GM10248 (cell line): Measurements from ENCODE around the gene RAB1A.
"Not testable (repeated sequence)": the region's sequence is repeated elsewhere in the genome, so short reads cannot be mapped to it uniquely, and the experiment has no call there.

Source experiments
- CTCF ChIA-PET: fragments of 300-600 bp; sonication (Branson Sonifier 250); formaldehyde crosslinking; extraction: SDS; loops from one replicate; lab custom pipeline; 2021; ENCODE audit warnings: antibody characterized with exemption; lab: Yijun Ruan, JAX
- POLR2A ChIA-PET: fragments of 350-650 bp; sonication (Branson Sonifier 250); formaldehyde crosslinking; extraction: SDS; loops from one replicate; lab custom pipeline; 2020; ENCODE audit warnings: antibody characterized with exemption; lab: Yijun Ruan, JAX
- DNase-seq: peaks from one replicate; pipeline ENCODE4 v3.0.0; 2012; ENCODE audit errors: extremely low spot score
- CTCF ChIP-seq: IDR thresholded peaks from 2 replicates; pipeline ENCODE4 v1.5.1; 2012; ENCODE audit warnings: mild to moderate bottlenecking, low read depth; ENCODE audit errors: extremely low read depth, missing control alignments, control extremely low read depth

Gene RAB1A

DNA sequence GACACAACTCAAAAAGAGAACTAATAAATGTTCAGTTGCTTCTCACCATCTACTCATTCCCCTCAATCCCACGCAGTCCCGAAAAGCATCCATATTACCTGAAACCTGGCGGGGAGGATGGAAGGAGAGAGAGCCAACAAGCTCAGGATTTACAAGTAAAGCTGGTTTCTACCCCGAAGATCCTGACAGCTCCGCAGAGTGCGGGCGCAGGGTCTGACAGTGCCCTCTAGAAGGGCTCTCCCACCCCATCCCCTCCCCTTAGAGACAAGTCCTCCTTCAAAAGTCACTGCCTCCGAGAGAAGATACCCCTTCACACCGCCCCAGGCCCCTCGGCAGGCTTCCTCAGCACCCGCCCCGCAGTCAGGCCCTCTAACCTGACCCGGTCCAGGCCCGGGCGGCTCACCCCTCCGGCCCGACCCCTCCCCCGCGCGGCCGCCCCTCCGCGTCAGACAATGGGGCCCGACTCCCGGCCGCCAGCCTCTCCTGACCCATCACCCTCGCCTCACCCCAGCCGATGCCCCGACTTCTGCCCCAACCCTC lies 550 bp downstream of the RAB1A start:
- DNase-seq: peak; percentile 20
- TF ChIP-seq CTCF: no peak
- ChIA-PET POLR2A (interaction anchor here (0.5 to 2.1 kb wide), 9 partner anchors 9 to 212 kb away, joined by 3 to 29 read pairs (median 4); partner anchors contain the start of gene ACTR2), CTCF (interaction anchor here (0.6 to 3.0 kb wide), 21 partner anchors 10 to 475 kb away, joined by 3 to 19 read pairs (median 4); no protein-coding TSS in a partner anchor)

DNA sequence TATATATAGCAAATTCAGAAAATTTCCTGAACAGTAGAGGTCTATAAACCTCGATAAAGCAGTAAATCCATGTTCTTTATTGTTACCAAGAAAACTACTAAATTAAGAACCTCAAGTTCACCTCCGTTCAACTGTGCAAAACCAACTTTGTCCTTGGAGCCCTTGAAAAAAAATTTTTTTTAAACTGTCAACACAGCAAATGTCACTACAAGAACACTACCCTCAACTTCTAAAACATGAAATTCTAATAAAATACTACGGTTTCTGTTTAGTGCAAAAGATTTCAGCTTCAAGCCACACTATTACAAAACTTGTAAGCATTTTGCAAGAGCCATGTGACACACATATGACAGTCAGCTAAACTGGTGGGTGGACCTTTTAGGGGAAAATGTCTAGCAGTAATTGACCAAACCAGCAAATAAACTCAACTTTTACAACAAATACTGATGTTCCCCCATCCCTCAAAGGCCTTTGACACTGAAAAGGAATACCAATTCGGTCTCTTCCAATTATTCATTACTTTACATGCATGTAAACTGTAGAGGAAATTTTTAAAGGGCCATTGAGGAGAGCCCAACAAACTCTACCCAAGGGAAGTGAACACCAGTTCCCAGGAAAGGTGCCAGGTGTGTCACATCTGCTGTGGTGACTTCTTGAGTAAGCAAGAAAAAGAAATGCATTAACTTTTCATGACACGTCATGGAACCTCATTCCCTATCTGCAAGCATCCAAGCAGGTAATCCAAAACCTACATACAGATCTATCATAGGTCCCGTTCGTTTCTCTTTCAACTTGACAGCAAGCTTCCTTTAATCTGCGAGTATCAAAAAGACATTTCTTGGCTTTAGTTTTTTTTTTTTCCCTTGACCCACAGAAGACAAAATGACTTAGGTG lies 1.4 kb downstream of the RAB1A start:
- CTCF ChIA-PET: interaction anchor here (0.6 to 3.0 kb wide), 6 partner anchors 10 to 69 kb away, joined by 3 to 19 read pairs (median 6); no protein-coding TSS in a partner anchor
- no peak for TF ChIP-seq CTCF
- DNase-seq: no peak
- POLR2A ChIA-PET: interaction anchor here (0.6 to 2.1 kb wide), 4 partner anchors 10 to 99 kb away, joined by 3 to 22 read pairs (median 7); partner anchors contain the start of gene ACTR2

DNA sequence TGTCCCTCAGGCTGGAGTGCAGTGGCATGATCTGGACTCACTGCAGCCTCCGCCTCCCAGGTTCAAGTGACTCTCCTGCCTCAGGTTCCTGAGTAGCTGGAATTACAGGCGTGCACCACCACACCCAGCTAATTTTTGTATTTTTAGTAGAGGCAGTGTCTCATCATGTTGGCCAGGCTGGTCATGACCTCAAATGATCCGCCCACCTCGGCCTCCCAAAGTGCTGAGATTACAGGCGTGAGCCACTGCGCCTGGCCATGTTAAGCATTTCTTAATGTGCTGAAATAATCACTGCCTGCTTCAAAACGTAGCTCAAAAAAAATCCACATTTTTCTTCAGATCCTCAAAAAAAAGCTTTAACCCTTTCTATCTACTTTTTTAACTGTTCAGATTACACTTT lies 4.4 kb downstream of the RAB1A start:
- DNase-seq, CTCF ChIA-PET: not testable (repeated sequence)
- POLR2A ChIA-PET: interaction anchor here (0.6 kb wide), 3 partner anchors 10 to 60 kb away, joined by 3 to 6 read pairs (median 4); no protein-coding TSS in a partner anchor

- ChIA-PET CTCF (interaction anchor here (2.0 kb wide), 1 partner anchor 58 kb away, joined by 9 read pairs; no protein-coding TSS in a partner anchor), POLR2A (interaction anchor here (0.7 to 1.1 kb wide), 2 partner anchors 8 to 63 kb away, joined by 4 to 5 read pairs; partner anchors contain the start of gene RAB1A)
- no peak for TF ChIP-seq CTCF
- no peak for DNase-seq
Observed at GRCh38 chr2:65122313-65122712, 7.6 kb downstream of the RAB1A start.

DNA sequence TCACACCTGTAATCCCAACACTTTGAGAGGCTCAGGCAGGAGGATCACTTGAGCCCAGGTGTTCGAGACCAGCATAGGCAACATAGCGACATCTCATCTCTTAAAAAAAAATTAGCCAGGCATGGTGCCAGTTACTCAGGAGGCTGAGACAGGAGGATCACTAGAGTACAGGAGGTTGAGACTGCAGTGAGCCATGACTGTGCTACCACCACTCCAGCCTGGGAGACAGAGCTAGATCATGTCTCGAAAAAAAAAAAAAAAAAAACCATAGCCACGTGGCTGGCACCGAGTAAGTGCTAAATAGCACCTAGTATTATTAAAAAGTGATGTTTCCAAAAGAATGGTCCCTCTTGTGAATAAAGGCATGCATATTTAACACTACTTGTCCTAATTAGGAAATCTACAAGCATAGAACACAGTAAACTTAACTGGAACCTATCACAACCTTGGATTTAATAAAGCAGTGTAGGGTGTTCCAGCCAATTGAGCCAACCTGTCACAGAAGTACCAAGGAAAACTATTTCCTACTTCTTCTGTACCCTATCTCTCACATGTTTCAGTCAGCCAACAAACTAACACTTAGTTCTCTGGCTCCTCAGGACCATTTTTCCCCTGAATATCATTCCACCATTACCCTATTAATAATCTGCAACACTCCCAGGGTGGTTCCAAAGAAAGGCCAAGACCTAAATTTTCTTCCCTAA lies 8.8 kb downstream of the RAB1A start:
- DNase-seq: no peak
- POLR2A ChIA-PET: interaction anchor here (0.6 to 1.1 kb wide), 3 partner anchors 9 to 66 kb away, joined by 4 to 6 read pairs (median 4); partner anchors contain the start of gene RAB1A
- CTCF ChIA-PET: interaction anchor here (2.0 kb wide), 1 partner anchor 57 kb away, joined by 9 read pairs; no protein-coding TSS in a partner anchor
- no peak for TF ChIP-seq CTCF

GRCh38 chr2:65116645-65117044 lies 13.3 kb downstream of the RAB1A start:
- CTCF ChIA-PET: interaction anchor here (0.9 to 1.4 kb wide), 2 partner anchors 14 to 52 kb away, joined by 3 to 4 read pairs; no protein-coding TSS in a partner anchor
- POLR2A ChIA-PET: interaction anchor here (1.5 kb wide), 1 partner anchor 52 kb away, joined by 6 read pairs; no protein-coding TSS in a partner anchor
- TF ChIP-seq CTCF: no peak
- DNase-seq: no peak
